Bronchial epithelial cell (primary cell): ENCODE measurements around the gene MAN2B1. TPM values are rescaled to one million over a fixed set of nuclear protein-coding genes. Genes with fewer than 3 reads are reported as not detected.

Experiments
- DNase-seq: peaks from one replicate; pipeline ENCODE4 v3.0.0-alpha.2; 2010; ENCODE audit warnings: low read depth
- FAIRE-seq: peaks from 2 replicates; lab custom pipeline; 2011; peaks lifted over from hg19 to GRCh38; lab: Jason Lieb, UNC
- H3K27me3 ChIP-seq: 2 replicates; pipeline ENCODE4 v1.5.1; 2011; ENCODE audit warnings: low read length; ENCODE audit not compliant: control insufficient read depth, insufficient read depth
- H3K36me3 ChIP-seq: 2 replicates; pipeline ENCODE4 v1.5.1; 2011; ENCODE audit warnings: low read length; ENCODE audit not compliant: control insufficient read depth, insufficient read depth
- H3K4me3 ChIP-seq: 2 replicates; pipeline ENCODE4 v1.5.1; 2011; ENCODE audit warnings: mild to moderate bottlenecking, low read depth, low read length, control low read depth
- CTCF ChIP-seq: IDR thresholded peaks from 2 replicates; pipeline ENCODE4 v1.5.1; 2011; ENCODE audit warnings: mild to moderate bottlenecking, moderate library complexity, low read length, control low read depth, inconsistent platforms; ENCODE audit not compliant: insufficient read depth, severe bottlenecking
- total RNA-seq: library from RNA; depleted of rRNA; stranded (reverse); fragments of >200 nt; gene quantifications from 2 replicates; pipeline ENCODE4 v1.2.1, GENCODE V29; 2014

MAN2B1 gene
- total RNA-seq, 1 donor from 2014 or later = 32.1 TPM

DNA sequence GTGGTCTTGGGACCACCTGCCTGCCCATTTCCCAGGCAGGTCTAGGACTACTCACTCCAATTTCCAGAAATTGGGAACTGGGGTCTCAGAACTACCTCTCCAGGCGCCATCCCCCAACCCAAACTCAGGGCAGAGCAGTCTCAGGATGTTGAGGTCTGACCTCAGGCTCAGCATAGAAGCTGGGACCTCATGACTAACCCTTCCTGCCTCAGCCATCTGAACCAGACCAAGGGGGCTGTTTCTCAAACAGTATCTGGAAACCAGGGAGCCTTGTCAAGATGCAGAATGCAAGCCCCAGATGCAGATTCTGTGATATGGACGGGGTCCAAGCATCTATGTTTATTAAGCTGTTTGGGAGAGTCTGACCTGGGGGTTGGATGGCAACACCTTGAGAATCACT, 28.6 kb upstream of the MAN2B1 start:
- no peak for FAIRE-seq
- H3K4me3 ChIP-seq = no peak overlapping the region
- peaks cover 4% of the 10 kb centered on the region for H3K36me3 ChIP-seq

GRCh38 chr19:12694641-12695040, 28.1 kb upstream of the MAN2B1 start:
- FAIRE-seq = no peak
- no peaks in the 10 kb centered on the region for H3K27me3 ChIP-seq
- no peak for DNase-seq
- no peak overlapping the region for H3K4me3 ChIP-seq
- TF ChIP-seq CTCF = no peak
- H3K36me3 ChIP-seq = peaks cover 4% of the 10 kb centered on the region

More for the DNA sequence above, 28.6 kb upstream of the MAN2B1 start:
- no peak for TF ChIP-seq CTCF
- DNase-seq = no peak
- no peaks in the 10 kb centered on the region for H3K27me3 ChIP-seq

GRCh38 chr19:12692960-12693359, 26.4 kb upstream of the MAN2B1 start:
- no peak for TF ChIP-seq CTCF
- Histone ChIP-seq H3K4me3 (no peak overlapping the region), H3K36me3 (peaks cover 10% of the 10 kb centered on the region), H3K27me3 (no peaks in the 10 kb centered on the region)
- DNase-seq = no peak
- no peak for FAIRE-seq

GRCh38 chr19:12689581-12690216, 23.2 kb upstream of the MAN2B1 start:
- H3K4me3 ChIP-seq = no peak overlapping the region
- no peak for TF ChIP-seq CTCF
- DNase-seq (no peak), FAIRE-seq (no peak)
- H3K27me3 ChIP-seq = no peaks in the 10 kb centered on the region
- H3K36me3 ChIP-seq = peaks cover 15% of the 10 kb centered on the region

DNA sequence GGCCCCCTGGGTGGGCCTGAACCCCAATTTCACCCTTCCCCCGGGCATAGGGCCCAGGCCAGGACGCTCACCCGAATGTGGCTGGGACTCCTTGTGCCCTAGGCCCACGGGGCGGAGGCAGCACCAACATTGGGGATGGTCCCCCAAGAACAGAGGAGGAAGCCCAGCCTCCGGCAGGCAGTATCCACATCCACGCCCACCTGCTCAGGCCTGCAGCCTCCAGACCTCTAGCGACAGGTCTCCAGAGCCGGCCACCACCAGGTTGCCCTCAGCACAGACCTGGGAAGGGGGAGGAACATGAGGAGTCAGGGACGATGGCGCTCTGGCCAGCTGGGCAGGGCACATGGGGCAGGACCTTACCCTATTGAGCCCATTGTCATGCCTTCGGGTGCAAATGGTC, 22.5 kb upstream of the MAN2B1 start:
- DNase-seq = no peak
- Histone ChIP-seq H3K36me3 (peaks cover 15% of the 10 kb centered on the region), H3K27me3 (no peaks in the 10 kb centered on the region), H3K4me3 (no peak overlapping the region)
- no peak for FAIRE-seq
- TF ChIP-seq CTCF = no peak
